CD14-positive monocyte (primary cell): ENCODE results near the gene USP30. TPM values are rescaled to one million over a fixed set of nuclear protein-coding genes. Genes with fewer than 3 reads are reported as not detected.

Experiments used
- DNase-seq, 3 donors: peaks; one replicate each; pipeline ENCODE4 v3.0.0-alpha.2; 2011 to 2022
- H2AFZ ChIP-seq: 2 replicates; pipeline ENCODE4 v1.6.0; 2012; ENCODE audit warnings: mild to moderate bottlenecking, low read depth, low read length, inconsistent platforms; ENCODE audit not compliant: insufficient read depth, poor library complexity, severe bottlenecking
- H3K27ac ChIP-seq, 2 donors: 1 replicate in 1 of 2; 2 replicates in 1 of 2; pipeline ENCODE4 v1.5.1; 2012 to 2013; ENCODE audit warnings: low read length in 2 of 2, control low read depth in 1 of 2, inconsistent platforms in 1 of 2, low read depth in 1 of 2, mild to moderate bottlenecking in 1 of 2
- H3K27me3 ChIP-seq, 2 donors: one replicate each; pipeline versions ENCODE4 v1.6.0 to v1.6.1; 2011 to 2013; ENCODE audit warnings: low read length in 2 of 2; ENCODE audit not compliant: control insufficient read depth in 2 of 2, insufficient read depth in 2 of 2
- H3K36me3 ChIP-seq, 2 donors: replicated peaks in 1 of 2; 1 replicate in 1 of 2; 2 replicates in 1 of 2; pipeline versions ENCODE4 v1.5.1 to v1.6.1; 2012 to 2013; ENCODE audit warnings: low read length in 2 of 2, control low read depth in 1 of 2, inconsistent platforms in 1 of 2, mild to moderate bottlenecking in 1 of 2; ENCODE audit not compliant: insufficient read depth in 2 of 2, control insufficient read depth in 1 of 2
- H3K4me1 ChIP-seq, 2 donors: 1 replicate in 1 of 2; 2 replicates in 1 of 2; pipeline versions ENCODE4 v1.5.1 to v1.6.1; 2012 to 2013; ENCODE audit warnings: low read length in 2 of 2, control low read depth in 1 of 2, inconsistent platforms in 1 of 2, mild to moderate bottlenecking in 1 of 2, moderate library complexity in 1 of 2; ENCODE audit not compliant: insufficient read depth in 2 of 2, control insufficient read depth in 1 of 2
- H3K4me2 ChIP-seq: replicated peaks from 2 replicates; pipeline ENCODE3; 2012; ENCODE audit warnings: low read length, moderate library complexity, mild to moderate bottlenecking; ENCODE audit not compliant: poor library complexity, severe bottlenecking; ENCODE audit errors: extremely low read depth
- H3K4me3 ChIP-seq, 3 experiments: fragments of 200-600 bp in 1 of 3; sonication (generic) in 1 of 3; replicated peaks in 1 of 3; 1 replicate in 2 of 3; 2 replicates in 1 of 3; pipeline ENCODE4 v1.5.1; 2011 to 2013; ENCODE audit warnings: low read length in 3 of 3, mild to moderate bottlenecking in 3 of 3, control low read depth in 2 of 3, low read depth in 2 of 3, inconsistent platforms in 1 of 3, moderate library complexity in 1 of 3
- H3K79me2 ChIP-seq: 2 replicates; pipeline ENCODE4 v1.6.0; 2012; ENCODE audit warnings: mild to moderate bottlenecking, control low read depth, inconsistent platforms, low read length, moderate library complexity; ENCODE audit not compliant: insufficient read depth
- H3K9ac ChIP-seq: 2 replicates; pipeline ENCODE4 v1.6.0; 2017; ENCODE audit warnings: low read length, mild to moderate bottlenecking; ENCODE audit not compliant: insufficient read depth, poor library complexity, severe bottlenecking
- H3K9me3 ChIP-seq, 2 donors: replicated peaks in 1 of 2; 1 replicate in 1 of 2; 2 replicates in 1 of 2; pipeline versions ENCODE4 v1.5.1 to v1.6.1; 2012 to 2013; ENCODE audit warnings: low read length in 2 of 2, control low read depth in 1 of 2; ENCODE audit not compliant: control insufficient read depth in 1 of 2, insufficient read depth in 1 of 2
- H4K20me1 ChIP-seq: 2 replicates; pipeline ENCODE4 v1.6.0; 2012; ENCODE audit warnings: mild to moderate bottlenecking, low read length, control low read depth, moderate library complexity; ENCODE audit not compliant: insufficient read depth
- H3K27ac Mint-ChIP-seq, 7 donors: one replicate each; pipeline ENCODE4 v1.8.0; 2020; ENCODE audit warnings: mild to moderate bottlenecking in 7 of 7, mixed read lengths in 7 of 7, moderate library complexity in 6 of 7, inconsistent platforms in 2 of 7
- H3K27me3 Mint-ChIP-seq, 3 donors: one replicate each; pipeline ENCODE4 v1.8.0; 2021 to 2022; ENCODE audit warnings: low read depth in 3 of 3, mild to moderate bottlenecking in 3 of 3, mixed read lengths in 3 of 3, moderate library complexity in 3 of 3, inconsistent platforms in 1 of 3
- H3K36me3 Mint-ChIP-seq, 2 donors: one replicate each; pipeline ENCODE4 v1.8.0; 2020; ENCODE audit warnings: mixed read lengths in 2 of 2, inconsistent platforms in 1 of 2, mild to moderate bottlenecking in 1 of 2
- H3K4me1 Mint-ChIP-seq: one replicate; pipeline ENCODE4 v1.8.0; 2020; ENCODE audit warnings: mild to moderate bottlenecking, mixed read lengths
- H3K4me3 Mint-ChIP-seq, 2 donors: one replicate each; pipeline ENCODE4 v1.8.0; 2020; ENCODE audit warnings: mild to moderate bottlenecking in 2 of 2, mixed read lengths in 2 of 2, moderate library complexity in 1 of 2
- H3K9me3 Mint-ChIP-seq, 7 donors: one replicate each; pipeline ENCODE4 v1.8.0; 2020 to 2022; ENCODE audit warnings: mixed read lengths in 7 of 7, mild to moderate bottlenecking in 6 of 7, moderate library complexity in 6 of 7, inconsistent platforms in 2 of 7
- CTCF ChIP-seq: fragments of 200-600 bp; IDR thresholded peaks from one replicate; pipeline ENCODE4 v1.8.0; 2022; ENCODE audit warnings: antibody characterized with exemption, mild to moderate bottlenecking
- WGBS: methylation state at CpG from one replicate; pipeline ENCODE4 v1.1.5; 2013; ENCODE audit warnings: missing lambda C conversion rate; ENCODE audit not compliant: insufficient coverage; 5-methylcytosine and 5-hydroxymethylcytosine counted together
- intact Hi-C, 2 donors: fragments of 100-400 bp; cut with micrococcal nuclease; formaldehyde crosslinking; loops; one replicate each; pipeline versions ENCODE4 v1.15.0 to v1.15.1; 2023
- polyA plus RNA-seq, 3 donors: library from polyadenylated mRNA; depleted of rRNA in 1 of 3; unstranded in 2 of 3; stranded (reverse) in 1 of 3; fragments of 300-500 nt in 2 of 3; fragments of >200 nt in 1 of 3; fragmentation: Illumina TruSeq in 2 of 3; gene quantifications; 1 replicate in 2 of 3; 2 replicates in 1 of 3; pipeline ENCODE4 v1.2.3, GENCODE V29; 2012 to 2021

Gene USP30
- polyA plus RNA-seq, 3 donors: 4.5 to 8.2 (median 6.8) TPM

DNA sequence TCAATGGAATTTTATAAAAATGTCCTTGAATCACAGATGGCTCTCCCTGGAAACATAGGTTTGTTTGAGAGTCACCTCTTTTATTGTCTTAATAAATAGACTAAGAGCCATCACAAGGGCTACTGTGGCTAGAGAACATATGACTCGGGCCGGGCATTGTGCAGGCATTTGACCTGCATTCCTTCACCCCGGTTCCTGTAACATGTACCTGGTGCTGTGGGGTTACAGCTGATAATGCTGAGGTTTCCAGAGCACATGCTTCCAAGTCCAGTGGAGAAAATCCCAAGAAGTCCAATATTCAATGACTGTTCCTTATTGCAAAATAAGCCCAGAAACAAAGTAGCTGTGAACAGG is 63.0 kb downstream of the USP30 start:
- DNase-seq: no peak
- H3K9ac ChIP-seq: no peak overlapping the region
- H3K27ac ChIP-seq: no peak overlapping the region
- Mint-ChIP-seq H3K36me3 (peaks cover 1% of the 10 kb centered on the region in 2 donors), H3K4me3 (peak overlapping the region in 1 of 2 donors; percentile 72), H3K9me3 (peaks cover 0 to 1% (median 0%) of the 10 kb centered on the region in 7 donors), H3K4me1 (peaks cover 21% of the 10 kb centered on the region), H3K27ac (peak overlapping the region in 1 of 7 donors; percentile 2), H3K27me3 (peaks cover 0 to 6% (median 1%) of the 10 kb centered on the region in 3 donors)
- no peaks in the 10 kb centered on the region for H3K27me3 ChIP-seq
- no peak overlapping the region for H3K4me3 ChIP-seq
- no peaks in the 10 kb centered on the region for H3K79me2 ChIP-seq
- H3K9me3 ChIP-seq: no peaks in the 10 kb centered on the region
- no peaks in the 10 kb centered on the region for H3K36me3 ChIP-seq
- WGBS: 59% methylated on average over 3 of the region's 3 CpGs
- intact Hi-C loops: no loop called here
- H3K4me1 ChIP-seq: peaks cover 6 to 12% of the 10 kb centered on the region in 2 donors
- no peak for TF ChIP-seq CTCF
- no peaks in the 10 kb centered on the region for H4K20me1 ChIP-seq
- no peak overlapping the region for H2AFZ ChIP-seq
- no peak overlapping the region for H3K4me2 ChIP-seq

- Histone ChIP-seq H3K4me1 (peaks cover 6 to 12% of the 10 kb centered on the region in 2 donors), H3K9ac (no peak within 1 kb of the TSS), H2AFZ (no peak within 1 kb of the TSS), H3K4me3 (no peak within 1 kb of the TSS), H3K9me3 (no peaks in the 10 kb centered on the region), H3K79me2 (no peaks in the 10 kb centered on the region), H4K20me1 (no peaks in the 10 kb centered on the region), H3K27ac (no peak within 1 kb of the TSS), H3K36me3 (no peaks in the 10 kb centered on the region), H3K4me2 (no peak within 1 kb of the TSS), H3K27me3 (no peaks in the 10 kb centered on the region)
- 36% methylated on average over 10 of the region's 14 CpGs for WGBS
- Mint-ChIP-seq H3K4me1 (peaks cover 17% of the 10 kb centered on the region), H3K4me3 (peak within 1 kb of the TSS in 1 of 2 donors; percentile 72), H3K27me3 (peaks cover 0 to 5% (median 2%) of the 10 kb centered on the region in 3 donors), H3K27ac (peak within 1 kb of the TSS in 2 of 7 donors; percentile 2 to 82), H3K36me3 (peaks cover 0 to 1% of the 10 kb centered on the region in 2 donors), H3K9me3 (peaks cover 0 to 1% (median 0%) of the 10 kb centered on the region in 7 donors)
- no peak for DNase-seq
- intact Hi-C loops: no loop called here
- no peak for TF ChIP-seq CTCF
These were observed 63.6 kb downstream of the USP30 start, which contains the start of gene ACACB for GRCh38 chr12:109115758-109116610. TSS of gene ACACB (plus strand) at chr12:109116587. CDS start at chr12:109139406, 22,819 bp downstream.
